ENCODE measurements around the gene TRPM7.

Gene TRPM7

GRCh38 chr15:50562735-50563640, 123.6 kb downstream of the TRPM7 start:
- DNase-seq = no peak

DNA sequence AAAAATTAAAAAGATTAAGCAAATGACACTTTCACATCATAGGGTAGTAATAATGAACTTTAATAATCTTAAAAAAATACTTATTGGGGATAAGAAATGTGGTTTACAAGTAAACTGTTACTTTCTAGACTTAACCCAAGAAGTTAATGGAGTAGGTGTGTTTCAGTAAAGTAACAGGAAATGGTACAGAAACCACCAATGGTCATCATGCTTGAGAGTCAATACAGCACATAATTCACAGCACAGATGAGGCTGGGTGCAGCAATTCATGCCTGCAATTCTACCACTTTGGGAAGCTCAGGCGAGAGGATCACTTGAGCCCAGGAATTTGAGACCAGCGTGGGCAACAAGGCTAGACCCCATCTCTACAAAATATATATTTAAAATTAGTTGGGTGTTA, 128.6 kb downstream of the TRPM7 start:
- DNase-seq = no peak

DNA sequence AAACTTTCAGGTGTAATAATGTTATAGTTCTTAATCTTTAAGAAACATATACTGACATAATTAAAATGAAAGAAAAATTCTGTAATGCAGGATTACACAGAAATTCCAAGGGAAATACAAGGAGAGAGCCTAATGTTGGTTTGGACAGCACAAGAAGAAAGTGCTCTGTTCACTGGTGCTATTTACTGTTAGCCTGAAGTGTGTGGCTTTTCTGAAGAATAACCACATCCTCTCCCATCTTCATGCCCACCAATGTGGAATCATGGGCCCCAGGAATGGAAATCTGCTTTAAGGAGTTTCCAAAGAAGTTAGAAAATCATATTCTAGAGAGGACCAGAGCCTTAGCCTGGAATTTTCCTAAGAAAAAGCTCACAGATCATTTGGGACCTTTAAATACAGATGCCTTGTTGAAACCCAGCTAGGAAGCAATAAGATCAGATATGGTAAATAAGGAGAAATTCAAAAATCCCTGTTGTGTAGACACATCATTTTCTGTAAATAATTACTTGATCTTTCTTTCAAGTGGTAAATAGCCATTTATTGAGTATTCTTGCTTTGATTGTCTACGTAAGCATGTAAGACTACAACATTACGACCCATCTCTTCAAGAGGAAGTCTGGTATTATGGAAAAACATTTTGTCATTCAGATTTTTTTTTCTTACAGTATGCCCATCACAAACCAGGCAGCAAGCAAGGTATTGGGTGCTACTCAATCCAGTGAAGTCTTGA, 129.8 kb downstream of the TRPM7 start:
- no peak for DNase-seq

DNA sequence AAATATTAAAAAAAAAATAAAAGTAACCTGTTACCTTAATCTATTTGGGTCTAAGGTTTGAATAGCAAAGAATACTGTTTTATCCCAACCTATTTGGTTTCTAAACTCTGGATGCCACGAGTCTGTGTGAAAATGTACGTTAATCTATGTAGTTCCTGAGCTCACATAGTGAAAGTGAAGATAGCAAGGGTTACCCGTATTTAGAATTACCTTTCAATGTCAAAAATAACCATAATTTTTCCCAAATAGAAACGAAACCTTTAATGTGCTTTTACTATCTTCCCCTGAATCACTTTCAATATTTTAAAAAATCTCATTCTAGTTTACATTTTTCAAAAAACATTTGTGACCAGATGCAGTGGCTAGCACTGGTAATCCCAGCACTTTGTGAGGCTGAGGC, 134.4 kb downstream of the TRPM7 start:
- no peak for DNase-seq

DNA sequence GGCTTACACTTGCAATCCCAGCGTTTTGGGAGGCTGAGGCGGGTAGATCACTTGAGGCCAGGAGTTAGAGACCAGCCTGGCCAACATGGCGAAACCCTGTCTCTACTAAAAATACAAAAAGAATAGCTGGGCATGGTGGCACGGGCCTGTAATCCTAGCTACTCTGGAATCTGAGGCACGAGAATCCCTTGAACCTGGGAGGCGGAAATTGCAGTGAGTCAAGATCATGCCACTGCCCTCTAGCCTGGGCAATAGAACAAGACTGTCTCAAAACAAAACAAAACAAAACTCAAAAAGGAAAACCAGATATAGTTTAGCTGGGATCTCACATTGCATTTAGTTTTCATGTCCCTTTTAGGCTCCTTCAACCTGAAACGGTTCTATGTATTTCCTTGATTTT, 137.3 kb downstream of the TRPM7 start:
- DNase-seq = no peak

- DNase-seq = no peak
These were observed 140.0 kb downstream of the TRPM7 start, which contains the start of gene USP50 for GRCh38 chr15:50546566-50546965. Gene USP50, minus strand, starts transcription at chr15:50546666. Its CDS starts 141 bp downstream, at chr15:50546525.

- no peak for DNase-seq
These were observed 142.2 kb downstream of the TRPM7 start for GRCh38 chr15:50544368-50544767.

GRCh38 chr15:50543556-50543955, 143.0 kb downstream of the TRPM7 start:
- no peak for DNase-seq

GRCh38 chr15:50542887-50543210, 143.7 kb downstream of the TRPM7 start:
- DNase-seq = no peak

- no peak for DNase-seq
These were observed 154.8 kb downstream of the TRPM7 start for GRCh38 chr15:50531766-50532165.

- DNase-seq = no peak
These were observed 155.4 kb downstream of the TRPM7 start for GRCh38 chr15:50531163-50531562.

- no peak for DNase-seq
These were observed 162.7 kb downstream of the TRPM7 start for GRCh38 chr15:50523851-50524251.

DNA sequence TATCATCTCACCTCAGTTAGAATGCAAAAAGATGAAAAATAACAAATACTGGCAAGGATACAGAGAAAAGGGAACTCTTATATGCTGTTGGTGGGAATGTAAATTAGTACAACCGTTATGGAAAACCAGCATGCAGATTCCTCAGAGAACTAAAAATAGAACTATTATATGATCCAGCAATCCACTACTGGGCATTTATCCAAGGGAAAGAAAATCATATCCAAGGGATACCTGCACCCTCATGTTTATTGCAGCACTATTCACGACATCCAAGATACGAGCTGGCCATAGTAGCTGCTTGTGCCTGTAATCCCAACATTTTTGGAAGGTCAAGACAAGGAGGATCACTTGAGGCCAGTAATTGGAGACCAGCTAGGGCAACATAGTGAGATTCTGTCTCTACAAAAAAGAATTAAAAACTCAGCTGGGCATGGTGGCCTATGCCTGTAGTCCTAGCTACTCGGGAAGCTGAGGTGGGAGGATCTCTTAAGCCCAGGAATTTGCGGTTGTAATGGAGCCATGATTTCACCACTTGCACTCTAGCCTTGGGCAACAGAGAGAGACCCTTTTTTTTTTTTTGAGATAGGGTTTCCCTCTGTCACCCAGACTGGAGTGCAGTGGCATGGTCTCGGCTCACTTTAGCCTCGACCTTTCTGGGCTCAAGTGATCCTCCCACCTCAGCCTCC, 166.7 kb downstream of the TRPM7 start:
- no peak for DNase-seq

- no peak for DNase-seq
These were observed 173.6 kb downstream of the TRPM7 start for GRCh38 chr15:50513001-50513400.

Data from activated CD8-positive, alpha-beta memory T cell treated with anti-CD3 and anti-CD28 coated beads, Interleukin-2, amount 50 U/mL, for 4 hours (primary cell).